SK-MEL-5 (cell line): ENCODE results near the gene SLC35A5. TPM values are rescaled to one million over a fixed set of nuclear protein-coding genes. Genes with fewer than 3 reads are reported as not detected.

ENCODE experiments used
- DNase-seq: peaks from one replicate; pipeline ENCODE4 v3.0.0-alpha.2; 2016; ENCODE audit warnings: low read depth, low spot score
- in situ Hi-C: cut with HindIII; loops from 2 replicates; pipeline ENCODE4 v1.10.0; 2016; ENCODE audit warnings: low sequenced_read_pairs, high pct_unique_total_duplicates, low pct_unique_long_range_greater_than_20kb
- total RNA-seq: library from RNA; depleted of rRNA; stranded (reverse); fragments of >200 nt; shearing (Covaris generic); gene quantifications from 2 replicates; pipeline ENCODE4 v1.2.3, GENCODE V29; 2014

The SLC35A5 gene
- total RNA-seq, 1 experiment from 2014 or later = 68.9 TPM

DNA sequence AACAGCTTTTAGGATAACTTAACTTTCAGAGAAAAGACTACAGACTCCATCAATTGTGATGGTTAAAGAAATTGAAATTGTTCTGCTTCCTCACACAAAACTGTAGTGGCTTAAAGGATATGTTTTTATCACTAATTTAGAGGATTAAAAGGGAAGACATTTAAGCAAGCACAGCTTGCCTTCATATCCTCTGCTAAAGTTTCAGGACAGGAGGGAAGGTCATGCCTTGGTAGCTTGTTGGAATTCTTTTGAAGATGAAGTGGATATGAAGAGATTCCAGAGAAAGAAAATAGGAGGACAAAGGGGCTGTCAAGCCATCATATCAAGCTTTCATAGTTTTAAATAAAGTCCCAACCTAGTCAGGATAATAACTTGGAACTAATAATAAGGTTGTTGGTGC lies 46.0 kb downstream of the SLC35A5 start:
- in situ Hi-C loops = no loop called here
- DNase-seq = no peak

DNA sequence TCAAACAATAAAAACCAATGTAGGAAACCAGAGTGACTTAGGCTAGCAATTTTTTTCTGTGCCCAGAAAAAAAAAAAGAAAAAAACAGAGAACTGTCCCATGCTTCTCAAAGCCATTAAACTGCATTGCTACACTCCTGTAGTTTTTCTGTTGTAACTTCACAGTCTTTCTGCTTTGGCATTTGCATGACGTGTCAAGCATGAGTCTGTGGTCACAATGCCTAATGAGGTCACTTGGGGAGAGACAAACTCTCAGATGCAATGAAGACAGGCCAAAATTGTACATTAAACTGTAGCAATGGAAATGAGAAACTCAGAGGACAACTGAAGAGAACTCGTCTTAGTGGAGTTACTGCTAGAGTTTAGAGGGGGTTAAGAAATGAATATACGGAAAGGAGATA lies 48.3 kb downstream of the SLC35A5 start:
- DNase-seq = peak; percentile 21
- in situ Hi-C loops = no loop called here

DNA sequence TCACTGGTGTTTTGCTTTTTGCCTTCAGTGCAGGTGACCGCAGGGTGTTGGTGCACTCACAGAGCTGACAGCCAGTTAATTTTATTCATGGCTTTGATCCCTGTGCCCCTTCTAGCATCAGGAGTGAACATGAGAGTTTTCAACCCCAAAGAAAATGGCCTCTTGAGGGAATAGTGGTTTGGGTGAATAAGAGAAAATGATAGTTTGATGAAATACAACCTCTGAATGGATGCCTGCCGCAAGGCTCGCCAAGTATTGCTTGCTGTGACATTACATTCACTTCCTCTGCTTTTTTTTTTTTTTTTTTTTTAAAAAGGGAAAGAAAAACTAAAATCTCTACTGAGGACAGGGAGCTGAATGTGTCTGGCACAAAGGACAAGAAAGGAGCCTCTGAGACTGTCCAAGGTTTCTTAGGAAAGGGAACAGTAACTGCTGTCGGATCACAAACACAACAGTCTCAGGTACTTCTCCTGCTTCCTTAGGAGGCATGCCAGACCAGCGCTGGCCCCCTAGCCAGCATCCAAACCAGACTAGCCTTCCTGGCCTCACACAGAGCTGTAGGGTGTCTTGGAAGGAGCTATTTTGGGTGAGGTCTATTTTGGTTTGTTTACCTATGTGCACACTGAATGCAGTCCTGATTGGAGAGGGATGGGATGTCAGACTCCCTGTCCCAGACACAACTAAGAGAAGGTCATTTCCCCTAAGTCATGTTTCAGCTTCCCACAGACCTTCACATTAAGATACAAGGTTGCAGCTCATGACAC lies 50.1 kb downstream of the SLC35A5 start:
- no peak for DNase-seq
- in situ Hi-C loops = no loop called here

DNA sequence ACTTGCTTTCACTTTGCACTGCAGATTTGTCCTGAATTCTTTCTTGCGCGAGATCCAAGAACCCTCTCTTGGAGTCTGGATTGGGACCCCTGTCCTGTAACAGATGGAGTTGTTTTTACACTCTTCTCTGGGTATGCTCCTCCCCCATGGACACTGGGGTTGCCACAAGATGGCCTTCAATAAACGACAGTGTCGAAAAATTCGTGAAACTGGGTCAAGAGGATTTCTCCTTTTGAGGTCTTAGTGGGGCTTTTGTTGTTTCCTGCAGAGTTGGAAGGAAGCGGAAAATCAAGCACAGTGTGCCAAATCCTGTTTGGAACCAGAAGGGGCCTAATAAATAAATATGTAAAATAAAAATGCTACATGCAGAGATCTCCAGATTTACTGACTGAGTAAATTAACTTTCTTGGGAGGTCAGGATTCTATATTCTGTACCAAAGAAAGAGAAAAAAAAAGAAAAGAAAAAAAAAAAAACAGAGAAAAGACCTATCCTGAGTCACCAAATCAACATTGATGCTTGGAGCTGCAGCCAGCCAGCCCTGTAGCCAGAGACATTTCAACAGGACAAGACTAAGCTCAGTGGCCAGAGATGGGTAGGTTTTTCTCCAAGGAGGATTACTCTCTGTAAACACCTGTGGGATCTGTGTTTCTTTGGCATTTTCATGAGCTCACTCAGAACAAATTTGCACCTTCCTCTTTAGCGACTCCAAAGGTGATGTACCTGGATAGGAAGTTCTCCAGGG lies 54.3 kb downstream of the SLC35A5 start:
- in situ Hi-C loops = no loop called here
- no peak for DNase-seq

DNA sequence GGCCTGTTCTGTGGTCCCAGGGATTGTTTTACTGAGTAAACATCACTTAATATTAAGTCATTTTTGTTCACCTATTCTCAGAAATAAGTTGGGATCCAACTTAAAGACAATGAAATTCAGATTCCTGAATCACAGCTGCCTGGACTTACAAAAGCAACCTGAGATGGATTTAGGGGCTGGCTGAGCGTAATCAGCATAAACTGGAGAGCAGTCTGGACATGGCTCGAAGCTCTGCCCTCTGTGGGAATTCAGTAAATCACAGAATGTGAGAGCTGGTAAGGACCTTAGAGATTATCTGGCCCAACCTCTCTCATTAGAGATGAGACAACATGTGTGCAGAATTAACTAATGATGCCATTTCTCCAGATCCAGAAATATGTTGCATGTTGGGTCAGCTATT lies 55.4 kb downstream of the SLC35A5 start:
- in situ Hi-C loops = no loop called here

DNA sequence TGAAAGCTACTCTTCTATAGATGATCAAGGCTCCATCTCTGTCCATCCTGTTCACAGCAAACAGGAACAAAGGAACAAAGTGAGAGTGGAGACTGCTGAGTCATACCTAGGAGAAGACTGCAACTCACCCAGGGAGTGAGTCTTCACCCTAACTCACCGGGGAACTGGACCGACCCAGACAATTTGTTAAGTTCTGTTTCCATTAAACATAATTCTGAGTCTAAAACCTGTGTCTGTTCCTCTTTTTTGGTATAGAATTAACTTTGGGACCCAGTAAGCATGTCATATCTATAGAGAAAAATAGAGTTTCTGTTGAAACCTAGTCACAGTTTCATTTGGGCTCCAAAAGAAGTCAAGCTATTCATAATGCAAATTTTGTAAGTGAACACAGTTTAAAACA lies 57.5 kb downstream of the SLC35A5 start:
- in situ Hi-C loops = no loop called here
- DNase-seq = no peak

More for the DNA sequence above, 55.4 kb downstream of the SLC35A5 start:
- DNase-seq = no peak

DNA sequence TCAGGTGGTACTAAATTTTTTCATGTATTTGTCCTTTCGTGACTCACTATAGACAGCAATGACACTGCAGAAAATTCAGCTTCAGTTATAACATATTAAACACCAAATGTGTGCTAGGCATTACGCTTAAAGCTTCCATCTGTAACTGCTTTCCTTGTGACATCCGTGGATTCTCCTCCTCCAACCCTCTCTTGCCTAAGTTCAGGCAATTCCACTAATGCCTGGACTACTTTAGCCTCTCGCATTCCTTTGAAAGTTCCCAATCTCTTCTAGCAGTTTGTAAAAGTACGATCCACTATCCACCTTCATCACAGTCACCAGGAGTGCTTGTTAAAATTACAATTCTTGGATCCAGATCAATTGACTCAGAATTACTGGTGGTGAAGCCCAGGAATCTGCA lies 61.4 kb downstream of the SLC35A5 start:
- DNase-seq = no peak
- in situ Hi-C loops = no loop called here

DNA sequence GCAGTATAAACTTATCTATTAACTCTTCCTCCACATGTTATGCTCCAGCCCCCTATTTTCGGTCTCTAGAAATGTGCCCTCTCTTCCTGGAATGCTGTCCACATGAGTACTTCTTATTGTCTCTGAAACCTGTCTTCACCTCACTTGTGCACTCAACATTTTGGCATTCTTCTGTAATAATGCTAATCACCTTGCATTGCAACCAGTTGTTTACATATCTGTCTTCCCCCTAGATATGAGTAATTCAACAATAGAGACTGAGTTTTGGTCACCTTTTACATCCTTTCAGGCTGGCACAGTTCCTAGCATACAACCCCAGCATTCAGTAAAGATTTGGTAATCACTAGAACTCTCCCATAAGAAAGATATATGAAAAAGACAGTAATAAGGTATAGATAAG lies 61.9 kb downstream of the SLC35A5 start:
- DNase-seq = no peak
- in situ Hi-C loops = no loop called here

DNA sequence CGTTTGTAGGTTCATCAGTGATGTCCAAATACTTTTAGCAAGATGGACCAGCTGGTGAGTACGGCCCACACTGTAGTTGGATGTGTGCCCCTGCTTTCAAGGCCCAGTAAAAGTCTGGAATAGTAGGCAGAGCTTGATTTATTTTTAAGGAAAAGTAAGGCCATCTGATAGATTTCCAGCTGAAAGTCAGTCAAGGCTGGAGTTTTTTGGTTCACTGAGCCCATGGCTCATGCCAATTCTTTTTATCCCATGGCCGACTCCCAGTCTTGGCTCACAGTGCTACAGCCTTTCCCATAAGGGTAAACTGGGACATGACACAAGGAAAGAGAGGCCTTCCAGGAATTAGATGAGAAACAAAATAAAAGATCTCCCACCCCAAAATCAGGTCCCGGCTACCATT lies 65.6 kb downstream of the SLC35A5 start:
- in situ Hi-C loops = no loop called here
- no peak for DNase-seq

DNA sequence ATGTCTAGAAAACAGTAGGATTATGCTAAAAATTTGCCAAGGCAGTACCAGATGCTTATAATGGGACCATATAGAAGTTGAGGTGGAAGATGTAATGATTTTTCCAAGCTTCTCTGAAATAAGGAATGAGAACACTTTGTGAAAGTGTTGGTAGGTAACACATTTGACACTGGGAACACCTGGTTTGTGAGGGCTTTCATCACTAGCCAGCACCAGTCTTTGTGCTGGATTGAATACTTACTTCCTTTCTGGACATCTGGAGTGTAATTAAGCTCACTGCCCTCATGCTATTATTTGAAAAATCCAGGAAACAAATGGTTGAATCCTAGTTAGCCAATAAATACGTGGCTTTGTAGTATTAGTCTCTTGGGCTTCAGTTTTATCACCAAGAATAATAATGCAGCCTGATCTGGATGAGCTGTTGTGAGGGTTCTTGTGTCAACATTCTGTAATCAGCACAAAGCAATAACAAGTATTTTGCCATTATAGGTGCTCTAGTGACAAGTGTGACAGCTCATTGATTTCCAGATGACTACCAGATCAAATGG lies 66.1 kb downstream of the SLC35A5 start:
- in situ Hi-C loops = no loop called here
- DNase-seq = no peak

DNA sequence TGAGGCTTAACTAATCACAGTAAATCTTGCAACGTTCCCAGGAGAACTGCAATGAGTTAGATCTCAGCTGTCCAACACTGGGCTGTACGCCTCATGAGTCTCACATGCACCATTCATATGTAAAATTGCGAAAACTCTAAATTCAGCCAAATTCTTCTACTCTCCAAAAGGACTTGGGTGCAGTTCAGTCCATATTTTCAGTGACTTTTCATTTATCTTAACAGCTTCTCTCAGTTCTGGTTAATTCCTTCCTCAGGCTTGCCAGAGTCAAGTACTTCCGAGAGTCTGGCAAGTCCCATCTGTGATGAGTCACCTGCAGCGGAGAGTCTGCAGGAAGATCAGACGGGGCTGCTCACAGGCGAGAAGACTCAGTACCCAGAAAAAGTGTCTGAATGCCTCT lies 67.6 kb downstream of the SLC35A5 start:
- in situ Hi-C loops = no loop called here
- DNase-seq = no peak

DNA sequence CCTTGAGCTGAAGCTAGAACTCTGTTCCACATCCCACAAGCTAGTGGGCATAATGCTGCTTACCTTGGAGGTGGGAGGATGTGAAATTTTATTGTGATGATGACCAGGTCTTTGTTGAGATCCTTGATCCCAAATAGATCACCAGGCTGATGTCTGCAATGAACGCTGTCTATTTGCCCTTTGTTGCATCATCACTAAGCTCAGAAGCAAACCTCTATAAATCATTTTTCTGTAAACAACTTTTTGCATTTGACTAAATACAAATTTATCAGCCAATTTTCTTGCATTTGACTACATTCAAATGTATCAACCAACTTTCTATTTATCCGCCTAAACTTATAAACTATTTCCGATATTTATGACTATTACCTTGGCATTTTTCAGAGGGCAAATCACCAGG lies 69.4 kb downstream of the SLC35A5 start:
- in situ Hi-C loops = no loop called here
- DNase-seq = no peak

DNA sequence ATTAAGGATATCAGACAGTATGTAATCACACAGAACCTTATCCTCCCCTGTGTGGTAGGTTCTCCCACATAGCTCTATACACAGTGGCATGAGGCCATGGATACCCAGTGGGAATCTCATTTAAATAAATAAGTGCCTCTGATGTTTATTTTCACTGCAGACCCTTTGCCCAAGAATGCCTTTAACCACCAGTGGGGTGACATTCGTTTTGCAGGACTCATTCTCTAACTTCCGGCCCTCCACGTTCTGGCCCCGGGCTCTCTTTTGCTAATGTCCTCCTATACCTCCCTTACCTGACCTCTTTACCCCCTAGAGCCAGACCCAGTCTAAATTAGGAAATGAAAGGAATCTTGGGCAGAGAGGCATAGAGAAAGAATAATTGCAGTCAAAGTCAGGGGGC lies 70.8 kb downstream of the SLC35A5 start:
- in situ Hi-C loops = no loop called here
- no peak for DNase-seq

DNA sequence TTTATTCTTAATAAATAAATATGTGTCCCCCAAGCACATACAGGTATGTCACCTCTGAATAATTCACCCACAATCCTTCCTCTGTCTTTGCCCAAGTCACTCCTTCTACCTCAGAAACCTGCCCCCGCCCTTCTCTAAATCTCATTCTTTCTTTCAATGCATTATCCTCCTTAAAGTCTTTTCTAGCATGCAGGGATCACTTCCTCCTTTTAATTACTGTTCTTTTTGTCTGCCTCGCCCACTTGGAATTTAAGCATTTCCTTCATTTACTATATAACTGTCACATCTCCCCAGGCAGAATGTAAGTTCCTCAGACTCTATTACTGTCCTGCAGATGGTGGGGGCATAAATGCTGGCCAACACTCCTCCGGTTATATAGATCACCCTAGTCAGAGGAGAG lies 71.3 kb downstream of the SLC35A5 start:
- in situ Hi-C loops = no loop called here
- no peak for DNase-seq

DNA sequence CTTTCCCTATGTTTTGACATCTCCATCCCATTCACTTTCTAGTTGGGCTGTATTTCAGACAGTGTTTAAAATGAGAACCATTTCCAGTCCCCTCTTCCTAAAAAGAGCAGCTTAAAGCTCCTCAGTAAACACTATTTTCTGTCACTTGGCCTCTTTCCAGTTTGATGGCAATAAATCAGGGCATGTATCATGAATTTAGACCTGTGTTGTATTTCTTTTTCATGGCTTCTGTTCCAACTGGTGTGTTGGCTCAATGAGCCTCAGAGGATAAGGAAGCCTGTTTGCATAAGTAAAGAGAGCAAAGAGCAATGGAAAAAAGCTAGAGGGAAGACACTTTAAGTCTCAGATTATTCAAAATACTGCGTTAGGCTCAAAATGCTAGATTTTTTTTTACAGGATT lies 71.9 kb downstream of the SLC35A5 start:
- no peak for DNase-seq
- in situ Hi-C loops = no loop called here

DNA sequence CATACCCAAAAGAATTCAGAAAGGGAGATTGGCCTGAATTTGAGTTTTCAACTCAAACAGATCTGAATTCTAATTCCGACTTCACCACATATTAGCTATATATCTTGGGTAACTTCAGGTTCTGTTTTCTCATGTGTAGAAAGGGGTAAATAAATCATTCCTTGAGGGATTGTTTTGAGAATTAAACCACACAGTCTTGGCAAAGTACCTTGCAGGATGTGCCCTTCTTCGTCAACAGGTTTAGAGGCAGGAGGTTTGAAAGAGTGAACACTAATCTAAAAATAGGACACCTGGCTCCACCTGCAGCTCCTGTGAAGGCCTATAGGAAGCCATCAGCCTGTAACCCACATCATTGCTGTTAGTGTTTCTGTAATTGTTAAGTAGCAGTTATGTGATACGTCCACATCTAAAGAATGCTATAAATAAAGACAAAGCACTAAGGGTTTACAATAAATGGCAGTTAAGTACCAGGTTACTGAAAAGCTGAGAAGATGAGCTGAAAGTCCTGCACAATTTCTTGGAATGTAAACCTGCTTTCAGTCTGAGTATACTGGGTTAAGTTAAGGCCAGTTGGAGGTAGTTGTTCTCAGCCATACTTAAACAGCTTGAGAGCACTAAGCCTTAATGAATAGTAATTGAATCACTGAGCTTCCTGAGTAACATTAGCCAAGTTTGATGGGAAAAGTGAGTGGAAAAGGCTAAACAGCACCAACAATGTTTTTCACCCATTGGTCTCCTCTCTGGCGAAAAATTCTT lies 73.1 kb downstream of the SLC35A5 start:
- in situ Hi-C loops = no loop called here
- DNase-seq = no peak
